GM18868 (cell line): ENCODE data around the gene GPR89B.
"Not testable (repeated sequence)": the region's sequence is repeated elsewhere in the genome, so short reads cannot be mapped to it uniquely, and the experiment has no call there.

Source experiments
- ATAC-seq: cut with Tn5 transposase; IDR thresholded peaks from one replicate; pipeline ENCODE4 v1.9.1; 2021; ENCODE audit warnings: mild to moderate bottlenecking, moderate library complexity; ENCODE audit not compliant: unreplicated experiment

GPR89B gene

GRCh38 chr1:148027004-148027403, 98.8 kb downstream of the GPR89B start:
- not testable (repeated sequence) for ATAC-seq

- not testable (repeated sequence) for ATAC-seq
Measured at GRCh38 chr1:148032247-148032646, 104.0 kb downstream of the GPR89B start.

GRCh38 chr1:148032690-148033089, 104.5 kb downstream of the GPR89B start:
- not testable (repeated sequence) for ATAC-seq

- ATAC-seq, result not testable (repeated sequence)
Measured at GRCh38 chr1:148033147-148033546, 104.9 kb downstream of the GPR89B start.

DNA sequence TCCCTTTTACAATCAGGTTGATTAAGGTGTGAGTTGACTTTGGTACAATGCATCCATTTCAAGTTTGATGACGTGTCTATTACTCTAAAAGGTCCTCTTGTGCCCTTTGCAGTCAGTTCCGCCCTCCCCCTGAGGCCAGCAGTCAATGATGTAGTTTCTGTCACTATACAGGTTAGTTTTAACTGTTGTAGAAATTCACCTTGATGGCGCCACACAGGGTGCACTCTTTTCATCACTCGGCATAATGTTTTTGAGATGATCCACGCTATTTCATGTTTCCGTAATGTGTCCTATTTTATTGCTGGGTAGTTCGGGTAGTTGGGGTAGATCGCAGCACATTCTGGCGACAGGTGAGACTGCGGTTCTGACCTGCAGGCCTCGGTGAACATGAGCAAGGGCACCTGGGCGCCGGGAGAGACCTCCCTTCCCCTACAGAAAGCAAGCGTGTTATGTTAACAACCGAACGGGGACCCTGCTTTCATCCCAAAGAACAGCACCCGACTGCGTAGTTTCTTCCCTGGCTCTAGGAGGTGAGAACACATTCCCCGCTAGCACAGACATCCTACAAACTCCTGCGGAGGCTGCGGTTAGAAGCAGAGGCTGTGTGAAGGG, 109.7 kb downstream of the GPR89B start:
- ATAC-seq, result peak; percentile 9

GRCh38 chr1:148038462-148039333, 110.5 kb downstream of the GPR89B start:
- ATAC-seq, result peak; percentile 74
